ENCODE measurements around the gene ADCY3.

ADCY3 gene

DNA sequence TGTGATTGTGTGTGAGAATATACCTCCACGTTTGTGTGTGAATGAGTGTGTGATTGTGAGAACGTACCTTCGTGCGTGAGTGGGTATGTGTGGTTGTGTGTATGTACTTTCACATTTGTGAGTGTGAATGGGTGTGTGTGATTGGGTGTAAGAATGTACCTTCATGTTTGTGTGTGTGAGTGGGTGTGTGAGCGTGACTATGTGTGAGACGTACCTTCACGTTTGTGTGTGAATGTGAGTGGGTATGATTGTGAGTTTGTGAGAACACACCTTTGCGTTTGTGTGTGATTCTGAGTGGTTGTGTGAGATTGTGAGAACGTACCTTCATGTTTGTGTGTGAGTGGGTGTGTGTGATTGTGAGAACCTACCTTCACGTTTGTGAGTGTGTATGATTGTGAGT lies 5.8 kb upstream of the ADCY3 start:
- no peak for DNase-seq (ENCODE audit: low spot score)

GRCh38 chr2:24924732-24925131 lies 4.7 kb upstream of the ADCY3 start:
- no peak for DNase-seq (ENCODE audit: low spot score)

DNA sequence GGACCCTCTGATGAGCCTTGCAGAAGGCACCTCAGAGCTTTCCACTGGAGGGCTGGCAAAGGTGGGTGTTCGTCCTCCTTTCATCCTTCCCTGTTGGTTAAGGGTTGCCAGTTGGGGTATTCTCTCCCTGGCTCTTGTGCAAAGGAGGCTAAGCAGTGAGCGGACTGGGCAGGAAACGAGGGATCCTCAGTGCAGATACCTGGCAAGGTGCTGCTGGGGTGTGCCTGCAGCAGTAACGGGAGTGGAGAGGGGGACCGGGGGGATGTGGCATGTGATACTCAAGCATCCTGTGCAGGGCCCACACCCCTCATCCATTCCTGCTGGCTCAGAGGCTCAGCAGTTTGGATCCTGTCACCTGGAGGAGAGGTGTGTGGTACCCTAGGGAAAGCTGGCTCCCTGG lies 4.2 kb upstream of the ADCY3 start:
- no peak for DNase-seq (ENCODE audit: low spot score)

GRCh38 chr2:24923106-24923505 lies 3.1 kb upstream of the ADCY3 start:
- DNase-seq (ENCODE audit: low spot score) = no peak

DNA sequence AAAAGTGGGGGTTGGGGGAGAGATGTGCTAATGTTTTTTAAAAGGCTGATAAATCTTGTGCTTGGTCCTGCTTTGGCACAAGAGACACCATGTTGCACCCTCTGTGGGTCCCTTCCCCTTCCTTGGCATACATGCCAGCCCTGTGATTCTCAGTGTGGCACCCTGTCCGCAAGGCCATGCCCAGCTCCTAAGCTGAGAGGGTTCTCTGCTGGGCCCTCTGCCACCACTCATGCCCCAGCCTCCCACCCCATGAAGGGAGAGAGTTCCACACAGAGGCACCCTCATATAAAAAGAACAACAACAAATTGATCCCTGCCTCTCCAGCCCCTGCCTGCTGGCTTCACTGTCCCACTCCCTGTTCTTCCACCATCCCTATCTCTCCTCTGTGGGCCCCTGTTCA lies 2.5 kb upstream of the ADCY3 start:
- DNase-seq (ENCODE audit: low spot score) = no peak

DNA sequence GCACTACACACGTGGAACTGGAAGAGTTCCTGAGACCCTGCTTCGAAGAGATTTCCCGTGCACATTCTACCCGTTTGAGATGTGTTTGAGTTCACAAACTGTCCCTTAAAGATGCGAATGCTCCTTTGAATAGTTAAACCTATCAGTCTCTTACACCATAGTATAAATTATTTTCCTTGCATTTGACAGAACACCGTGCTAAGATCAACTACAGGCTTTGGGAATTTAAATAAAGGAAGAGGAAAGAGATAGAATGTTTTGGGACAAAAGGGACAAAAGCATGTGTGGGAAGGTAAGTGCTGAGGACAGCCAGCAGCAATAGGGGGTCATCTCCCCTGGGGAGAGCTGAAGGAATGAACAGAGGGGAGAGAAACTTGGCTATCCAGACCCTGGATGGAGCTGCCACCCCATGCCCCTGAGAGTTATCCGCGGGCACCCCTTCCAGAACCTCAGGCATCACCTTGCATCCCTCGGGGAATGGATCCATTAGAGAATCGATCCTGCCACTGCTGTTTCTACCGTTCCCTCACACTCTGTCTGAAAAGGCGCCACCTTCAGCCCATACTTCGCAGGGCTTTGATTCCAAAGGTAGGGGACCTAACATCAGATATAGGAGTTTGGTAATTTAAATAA lies 888 bp upstream of the ADCY3 start:
- peak; percentile 75 for DNase-seq (ENCODE audit: low spot score)

DNA sequence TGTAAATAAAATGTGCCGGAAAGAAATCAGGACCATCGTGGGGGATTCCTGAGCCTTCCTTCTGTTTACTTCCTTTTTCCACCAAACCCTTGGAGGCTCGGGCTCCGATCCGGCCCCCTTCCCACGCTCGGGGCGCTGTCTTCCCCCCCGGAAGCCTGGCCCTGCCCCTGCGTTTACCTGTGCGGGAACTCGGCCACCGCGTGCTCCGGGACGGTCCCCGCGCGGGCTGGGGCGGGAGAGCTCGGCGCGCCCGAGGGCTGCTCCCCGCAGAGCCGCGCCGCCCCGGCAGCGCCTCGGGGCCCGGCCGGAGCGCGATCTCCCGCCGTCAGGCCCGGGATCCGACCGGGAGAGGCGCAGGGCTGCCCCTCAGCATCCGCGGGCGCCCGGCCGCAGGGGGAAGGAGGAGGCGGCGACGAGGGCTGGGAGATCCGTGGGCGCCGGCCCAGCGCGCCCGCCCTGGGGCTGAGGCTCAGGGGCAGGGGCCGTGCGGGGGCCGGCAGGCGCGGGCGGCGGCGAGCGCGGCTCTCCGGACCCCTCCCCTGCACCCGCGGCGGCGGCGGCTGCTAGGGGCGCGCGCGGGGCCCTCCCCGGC lies 435 bp downstream of the ADCY3 start:
- peak; percentile 42 for DNase-seq (ENCODE audit: low spot score)

DNA sequence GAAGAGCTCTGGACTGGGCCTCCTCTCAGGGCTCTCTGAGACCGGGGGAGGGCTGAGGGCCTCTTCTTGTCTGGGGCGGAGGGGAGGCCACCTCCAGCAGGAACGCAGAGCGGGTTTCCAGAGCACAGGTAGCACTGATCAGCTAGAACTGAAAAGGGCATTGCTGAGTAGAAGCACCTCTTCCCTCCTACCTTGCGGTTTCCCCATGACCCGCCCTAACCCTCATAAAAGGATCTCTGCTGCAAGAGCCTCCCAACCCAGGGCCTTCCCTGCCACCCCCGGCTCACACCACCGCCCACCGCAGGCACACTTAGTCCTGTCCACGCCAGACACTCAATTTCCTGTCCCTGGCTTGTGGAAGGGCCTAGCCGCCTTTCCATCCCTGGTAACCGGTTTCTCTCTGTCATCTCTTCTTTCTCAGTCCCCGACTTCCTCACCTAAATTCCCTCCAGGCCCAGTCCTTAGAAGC lies 966 bp downstream of the ADCY3 start:
- DNase-seq (ENCODE audit: low spot score) = peak; percentile 37

- no peak for DNase-seq (ENCODE audit: low spot score)
Measured at GRCh38 chr2:24918326-24919036, 1.6 kb downstream of the ADCY3 start.

DNA sequence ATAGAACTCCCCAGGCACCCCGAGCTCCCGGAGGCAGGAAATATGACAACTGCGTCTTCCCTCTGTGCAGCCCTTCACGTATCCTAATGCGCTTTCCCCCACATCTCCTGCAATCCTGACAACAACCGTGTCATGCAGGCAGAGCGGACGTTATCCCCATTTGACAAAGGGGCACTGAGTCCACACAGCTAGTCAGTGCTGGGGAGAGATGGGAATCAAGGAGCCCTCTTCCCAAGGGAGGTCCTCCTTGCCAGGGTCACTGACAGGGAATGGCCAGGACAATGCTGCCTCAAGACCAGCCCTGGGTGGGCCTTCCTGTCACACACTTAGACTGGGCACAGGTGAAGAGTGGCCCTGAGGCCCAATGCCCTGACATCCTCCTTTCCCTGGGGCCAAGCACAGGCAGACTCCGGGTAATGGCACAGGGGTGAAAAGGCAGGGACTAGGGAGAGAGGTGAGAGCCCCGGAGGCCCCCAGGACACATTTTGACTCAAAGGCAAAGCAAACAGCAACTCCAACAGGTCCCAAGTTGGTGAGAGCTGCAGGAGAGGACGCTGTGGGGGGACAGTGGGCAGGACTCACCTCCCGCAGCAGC lies 2.2 kb downstream of the ADCY3 start:
- no peak for DNase-seq (ENCODE audit: low spot score)

- no peak for DNase-seq (ENCODE audit: low spot score)
Measured at GRCh38 chr2:24917086-24917485, 3.0 kb downstream of the ADCY3 start.

DNA sequence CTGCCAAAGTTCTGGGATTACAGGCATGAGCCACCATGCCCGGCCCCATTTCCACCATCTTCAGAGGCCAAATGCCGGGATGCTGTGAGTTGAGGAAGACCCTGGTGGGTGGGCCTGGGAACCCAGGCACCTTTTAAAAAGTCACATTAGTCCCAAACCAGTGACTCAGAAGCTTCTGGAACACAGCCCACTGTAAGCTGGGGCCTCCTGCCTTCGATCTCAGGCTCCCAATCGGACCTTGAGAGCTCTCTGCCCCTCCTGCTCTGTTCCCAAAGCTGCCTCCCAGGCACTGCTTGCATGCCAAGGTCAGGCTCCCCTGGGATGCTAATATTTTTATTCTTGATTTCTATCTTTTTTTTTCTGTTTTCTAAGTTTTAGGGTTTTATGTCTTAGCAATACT lies 4.2 kb downstream of the ADCY3 start:
- DNase-seq (ENCODE audit: low spot score) = no peak

- no peak for DNase-seq (ENCODE audit: low spot score)
Measured at GRCh38 chr2:24915175-24915574, 4.9 kb downstream of the ADCY3 start.

DNA sequence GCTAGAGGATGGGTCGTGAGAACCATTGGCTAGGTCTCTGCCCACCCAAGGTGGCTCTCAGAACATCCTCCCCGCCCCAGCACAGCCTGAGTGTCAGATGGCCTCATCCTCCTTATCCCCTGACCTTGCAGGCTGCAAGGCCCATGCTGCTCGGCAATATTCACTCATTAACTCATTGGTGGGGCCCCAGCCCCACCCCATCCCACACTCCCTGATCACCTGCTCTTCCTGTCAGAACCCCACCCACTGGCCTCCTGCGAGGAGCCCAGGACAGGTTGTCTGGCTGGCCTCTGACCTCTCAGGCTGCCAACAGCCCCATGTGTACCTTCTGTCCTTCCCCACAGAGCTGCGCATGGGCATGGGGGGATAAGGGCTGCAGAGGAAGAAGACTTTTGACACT lies 5.3 kb downstream of the ADCY3 start:
- no peak for DNase-seq (ENCODE audit: low spot score)

- DNase-seq (ENCODE audit: low spot score) = no peak
Measured at GRCh38 chr2:24913911-24914310, 6.1 kb downstream of the ADCY3 start.

- DNase-seq (ENCODE audit: low spot score) = no peak
Measured at GRCh38 chr2:24912986-24913385, 7.1 kb downstream of the ADCY3 start.

DNA sequence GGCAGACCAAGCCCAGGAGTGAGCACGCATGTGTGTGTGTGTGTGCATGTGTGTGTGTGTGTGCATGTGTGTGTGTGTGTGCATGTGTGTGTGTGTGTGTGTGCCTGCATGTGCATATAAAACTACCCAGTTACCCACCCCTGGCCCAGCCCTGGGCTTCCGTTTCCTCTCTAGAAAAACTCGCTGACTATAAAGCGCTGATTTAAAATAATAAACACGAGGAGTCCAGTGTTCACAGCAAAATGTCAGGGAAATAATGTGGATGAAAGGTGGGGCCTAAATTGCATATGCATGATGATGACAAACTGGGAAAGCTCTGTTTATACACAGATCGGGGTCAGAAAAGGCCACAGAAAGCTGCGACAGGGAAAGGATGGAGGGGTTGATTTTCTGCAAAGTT lies 7.5 kb downstream of the ADCY3 start:
- no peak for DNase-seq (ENCODE audit: low spot score)

- DNase-seq (ENCODE audit: low spot score) = no peak
Measured at GRCh38 chr2:24910245-24910644, 9.8 kb downstream of the ADCY3 start.

DNA sequence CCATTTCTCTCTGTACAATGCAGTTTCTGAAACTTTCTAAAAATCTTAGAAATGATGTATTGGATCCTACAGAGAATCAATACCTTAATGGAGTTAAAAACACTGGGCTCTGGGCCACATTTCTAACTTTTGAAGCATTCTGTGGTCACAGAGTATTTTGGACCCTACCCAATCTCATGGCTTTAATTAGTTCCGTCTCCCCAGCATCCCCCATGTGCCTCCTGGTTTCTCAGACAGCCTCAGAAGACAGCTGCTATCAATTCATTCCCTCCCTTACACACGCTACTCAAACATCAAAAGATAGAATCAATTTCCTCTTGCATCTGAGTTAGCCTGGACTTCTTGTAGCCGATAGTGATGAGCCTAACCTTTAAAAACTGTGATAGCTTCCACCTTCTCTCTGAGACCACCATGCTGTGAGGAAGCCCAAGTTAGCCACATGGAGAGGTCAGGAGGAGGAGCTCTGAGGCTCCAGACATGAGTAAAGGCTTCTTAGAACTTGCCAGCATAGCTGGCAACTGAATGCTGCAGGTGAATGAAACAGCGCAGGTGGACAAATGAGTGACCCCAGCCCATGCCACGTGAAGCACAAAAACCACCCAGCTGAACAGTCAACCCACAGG lies 10.4 kb downstream of the ADCY3 start:
- no peak for DNase-seq (ENCODE audit: low spot score)

DNA sequence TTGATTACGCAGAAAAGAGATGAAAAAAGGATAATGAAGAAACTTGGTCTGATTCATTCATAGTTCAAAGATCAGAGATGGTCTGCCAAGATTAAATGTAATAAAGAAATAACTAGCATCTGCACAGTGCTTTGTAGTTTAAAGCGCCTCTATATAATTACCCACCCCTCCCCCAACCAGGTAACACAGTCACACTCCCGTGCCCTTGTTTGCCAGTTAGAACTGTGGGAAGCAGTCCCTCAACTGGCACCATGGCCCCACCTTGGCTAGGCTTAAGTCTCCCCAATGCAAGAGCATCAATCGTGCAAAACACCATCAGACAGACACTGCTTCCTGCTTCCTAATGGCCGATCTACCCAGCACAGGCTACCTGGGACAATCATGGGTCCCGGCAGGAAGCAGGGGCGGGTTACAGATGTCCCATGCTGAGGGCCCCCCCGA lies 11.6 kb downstream of the ADCY3 start:
- no peak for DNase-seq (ENCODE audit: low spot score)

- DNase-seq (ENCODE audit: low spot score) = no peak
Measured at GRCh38 chr2:24907116-24907515, 12.9 kb downstream of the ADCY3 start.

- DNase-seq (ENCODE audit: low spot score) = no peak
Measured at GRCh38 chr2:24906466-24906865, 13.6 kb downstream of the ADCY3 start.
